NCI-H460 (cell line): Measurements from ENCODE around the gene DUSP22. TPM values are rescaled to one million over a fixed set of nuclear protein-coding genes. Genes with fewer than 3 reads are reported as not detected.

Experiments
- DNase-seq: peaks from one replicate; pipeline ENCODE4 v3.0.0-alpha.2; 2016; ENCODE audit warnings: low read depth; ENCODE audit errors: extremely low read depth
- total RNA-seq: library from RNA; depleted of rRNA; stranded (reverse); fragments of >200 nt; shearing (Covaris generic); gene quantifications from 2 replicates; pipeline ENCODE4 v1.2.3, GENCODE V29; 2014

The DUSP22 gene
- total RNA-seq, 1 experiment from 2014 or later, result 48.4 TPM

GRCh38 chr6:308307-308706 lies 16.0 kb downstream of the DUSP22 start:
- no peak for DNase-seq

GRCh38 chr6:308768-309167 lies 16.5 kb downstream of the DUSP22 start:
- no peak for DNase-seq

GRCh38 chr6:309947-310346 lies 17.7 kb downstream of the DUSP22 start:
- no peak for DNase-seq

- no peak for DNase-seq
Measured at GRCh38 chr6:310671-311070, 18.4 kb downstream of the DUSP22 start.

GRCh38 chr6:311679-312220 lies 19.5 kb downstream of the DUSP22 start:
- no peak for DNase-seq

- DNase-seq, result no peak
Measured at GRCh38 chr6:313087-313486, 20.8 kb downstream of the DUSP22 start.

GRCh38 chr6:313917-314316 lies 21.6 kb downstream of the DUSP22 start:
- DNase-seq, result no peak

GRCh38 chr6:314377-314776 lies 22.1 kb downstream of the DUSP22 start:
- no peak for DNase-seq

- DNase-seq, result no peak
Measured at GRCh38 chr6:315226-315625, 22.9 kb downstream of the DUSP22 start.

- no peak for DNase-seq
Measured at GRCh38 chr6:315921-316752, 23.9 kb downstream of the DUSP22 start.

GRCh38 chr6:316753-317038 lies 24.4 kb downstream of the DUSP22 start:
- DNase-seq, result no peak

GRCh38 chr6:317060-317447 lies 24.8 kb downstream of the DUSP22 start:
- no peak for DNase-seq

GRCh38 chr6:317448-318144 lies 25.3 kb downstream of the DUSP22 start:
- no peak for DNase-seq

- no peak for DNase-seq
Measured at GRCh38 chr6:318243-318890, 26.1 kb downstream of the DUSP22 start.

- no peak for DNase-seq
Measured at GRCh38 chr6:319177-320131, 27.2 kb downstream of the DUSP22 start.

GRCh38 chr6:320351-321157 lies 28.3 kb downstream of the DUSP22 start:
- no peak for DNase-seq

GRCh38 chr6:321158-321438 lies 28.8 kb downstream of the DUSP22 start:
- no peak for DNase-seq

GRCh38 chr6:321536-322258 lies 29.4 kb downstream of the DUSP22 start:
- no peak for DNase-seq

GRCh38 chr6:322259-322930 lies 30.1 kb downstream of the DUSP22 start:
- no peak for DNase-seq
